Measurements from ENCODE around the gene LRSAM1. TPM values are rescaled to one million over a fixed set of nuclear protein-coding genes. Genes with fewer than 3 reads are reported as not detected.
A peak's percentile ranks its signal among the peaks of the same experiment; 100 is the strongest.

Gene LRSAM1
- total and polyA plus RNA-seq, 9 of the 15 experiments (the other 6 are each of a cell fraction or from before 2014, with no cell fraction given): 0.07 to 16.2 (median 4.7) TPM

- TF ChIP-seq ZNF76 (CRISPR knock-in tag; IDR thresholded peaks at IDR 0.05; ENCODE audit: borderline replicate concordance) (no peak), ZNF3 (CRISPR knock-in tag; IDR thresholded peaks at IDR 0.05) (no peak), MGA (IDR thresholded peaks at IDR 0.05) (peak; percentile 30; the same call in 1 of the 2 replicates), TEAD2 (tag; IDR thresholded peaks at IDR 0.05) (no peak), HEY1 (CRISPR knock-in tag; IDR thresholded peaks at IDR 0.05; ENCODE audit: borderline replicate concordance) (no peak), TRIM28 (IDR thresholded peaks at IDR 0.05) (no peak), MED1 (CRISPR knock-in tag; IDR thresholded peaks at IDR 0.05; ENCODE audit: borderline replicate concordance) (no peak), NCOA6 (IDR thresholded peaks at IDR 0.05) (no peak), HMG20B (CRISPR knock-in tag; IDR thresholded peaks at IDR 0.05) (no peak), BCOR (IDR thresholded peaks at IDR 0.05) (0 out of 2 replicates have a peak, but pooled peaks have one; percentile 27), ARID1B (IDR thresholded peaks at IDR 0.05) (no peak), ELK3 (CRISPR knock-in tag; IDR thresholded peaks at IDR 0.05) (no peak), PBX2 (CRISPR knock-in tag; IDR thresholded peaks at IDR 0.05; ENCODE audit: low read depth) (no peak), PBX2 (tag; conservative IDR thresholded peaks at IDR 0.05; ENCODE audit: low read depth) (no peak)
Measured at GRCh38 chr9:127423934-127424675, 27.2 kb upstream of the LRSAM1 start, which contains the start of gene ZNF79 (continued).

Data from K562 (cell line).